OCI-LY7 (cell line): Measurements from ENCODE around the gene GXYLT2. TPM values are rescaled to one million over a fixed set of nuclear protein-coding genes. Genes with fewer than 3 reads are reported as not detected.

Source experiments
- BruUV-seq: library from RNA; stranded (reverse); fragments of 400-500 nt; replicated peaks from 2 replicates; lab custom pipeline; 2021; lab: Mats Ljungman, UMichigan
- CTCF ChIA-PET: fragments of 300-600 bp; sonication (Branson Sonifier 250); formaldehyde crosslinking; loops from one replicate; lab custom pipeline; 2022; ENCODE audit warnings: antibody characterized with exemption; ENCODE audit not compliant: unreplicated experiment; lab: Charles Lee
- POLR2A ChIA-PET: fragments of 300-600 bp; sonication (Branson Sonifier 250); formaldehyde crosslinking; loops from one replicate; lab custom pipeline; 2022; ENCODE audit warnings: antibody characterized with exemption; lab: Charles Lee
- DNase-seq: peaks from one replicate; pipeline ENCODE4 v3.0.0-alpha.2; 2015; ENCODE audit warnings: low spot score
- H2AFZ ChIP-seq: fragments of 200-600 bp; sonication (generic), shearing (Covaris generic); 2 replicates; pipeline ENCODE4 v1.6.1; 2014; ENCODE audit warnings: mild to moderate bottlenecking, antibody characterized with exemption, low read length, moderate library complexity
- H3K27ac ChIP-seq: fragments of 200-600 bp; sonication (generic); 2 replicates; pipeline ENCODE4 v1.5.1; 2014; ENCODE audit warnings: mixed run types, low read depth, mild to moderate bottlenecking, moderate library complexity, low read length, inconsistent platforms; ENCODE audit not compliant: poor library complexity, severe bottlenecking
- H3K36me3 ChIP-seq: fragments of 200-600 bp; sonication (generic); 2 replicates; pipeline ENCODE4 v1.6.1; 2014; ENCODE audit warnings: mild to moderate bottlenecking, antibody characterized with exemption, low read length, moderate library complexity, mixed read lengths; ENCODE audit not compliant: insufficient read depth
- H3K4me1 ChIP-seq: fragments of 200-600 bp; sonication (generic); 2 replicates; pipeline ENCODE4 v1.5.1; 2014; ENCODE audit warnings: mild to moderate bottlenecking, low read length; ENCODE audit not compliant: insufficient read depth, poor library complexity, severe bottlenecking
- H3K4me2 ChIP-seq: fragments of 200-600 bp; sonication (generic); 2 replicates; pipeline ENCODE4 v1.6.1; 2014; ENCODE audit warnings: mild to moderate bottlenecking, low read length
- H3K4me3 ChIP-seq: fragments of 200-600 bp; sonication (generic); 2 replicates; pipeline ENCODE4 v1.5.1; 2014; ENCODE audit warnings: mild to moderate bottlenecking, low read depth, low read length; ENCODE audit not compliant: poor library complexity, severe bottlenecking
- H3K79me2 ChIP-seq: fragments of 200-600 bp; sonication (generic); 2 replicates; pipeline ENCODE4 v1.6.1; 2016; ENCODE audit warnings: low read depth, mild to moderate bottlenecking, low read length, moderate library complexity, mixed read lengths; ENCODE audit not compliant: insufficient read depth
- H3K9me2 ChIP-seq: fragments of 200-600 bp; sonication (generic); 2 replicates; pipeline ENCODE4 v1.6.1; 2016; ENCODE audit warnings: mild to moderate bottlenecking, low read length, mixed read lengths; ENCODE audit not compliant: insufficient read depth
- H3K9me3 ChIP-seq: fragments of 200-600 bp; sonication (generic); 2 replicates; pipeline ENCODE4 v1.6.1; 2014; ENCODE audit warnings: mild to moderate bottlenecking, mixed run types, low read length, mixed read lengths
- H4K20me1 ChIP-seq: fragments of 200-600 bp; sonication (generic); 2 replicates; pipeline ENCODE4 v1.6.1; 2014; ENCODE audit warnings: mild to moderate bottlenecking, antibody characterized with exemption, low read length, moderate library complexity, mixed read lengths; ENCODE audit not compliant: insufficient read depth
- EZH2phosphoT487 ChIP-seq: fragments of 200-600 bp; sonication (generic); IDR thresholded peaks from 2 replicates; pipeline ENCODE4 v1.6.1; 2018; ENCODE audit warnings: low read depth, borderline replicate concordance, mild to moderate bottlenecking, mixed run types, antibody characterized with exemption, low read length, moderate library complexity, mixed read lengths
- intact Hi-C: fragments of 100-400 bp; cut with micrococcal nuclease; formaldehyde crosslinking; loops from one replicate; pipeline ENCODE4 v1.10.0; 2022; ENCODE audit not compliant: unreplicated experiment
- total RNA-seq, 2 experiments: library from RNA; depleted of rRNA in 1 of 2; stranded (reverse); fragments of >200 nt in 1 of 2; shearing (Covaris generic) in 1 of 2; gene quantifications; 2 replicates each; pipeline ENCODE4 v1.2.3, GENCODE V29; 2014 to 2022
- TF ChIP-seq, protein P1 (sequence below): fragments of 200-600 bp; sonication (generic); conservative IDR thresholded peaks from 2 replicates; pipeline ENCODE4 v1.5.1; 2014; ENCODE audit warnings: mild to moderate bottlenecking, antibody characterized with exemption, low read length, moderate library complexity, mixed read lengths

The GXYLT2 gene
- total RNA-seq, 2 experiments from 2014 or later: not detected

DNA sequence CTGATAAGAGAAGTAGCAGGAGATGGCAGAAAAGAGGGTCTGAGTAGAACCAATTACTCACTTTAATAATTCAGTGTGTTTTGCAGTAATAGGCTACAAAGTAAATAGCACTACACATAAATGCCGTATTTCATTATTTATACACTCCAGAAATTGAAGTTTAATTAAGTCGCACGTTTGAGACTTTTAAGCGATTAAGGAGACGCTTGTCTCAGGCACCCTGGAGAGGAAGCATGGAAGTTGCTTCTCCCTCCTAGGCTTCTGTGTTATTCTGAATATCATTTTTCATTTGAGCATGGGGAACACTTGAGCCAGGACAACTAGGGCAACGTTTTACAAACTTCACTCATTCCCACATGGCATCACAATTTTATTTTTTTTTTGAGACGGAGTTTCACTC is 12.2 kb downstream of the GXYLT2 start:
- H2AFZ ChIP-seq: no peak overlapping the region
- CTCF ChIA-PET: no interaction called here
- no peaks in the 10 kb centered on the region for H3K36me3 ChIP-seq
- intact Hi-C loops: no loop called here
- no peak overlapping the region for H3K4me2 ChIP-seq
- no peak for TF ChIP-seq EZH2phosphoT487
- TF ChIP-seq, protein P1, sequence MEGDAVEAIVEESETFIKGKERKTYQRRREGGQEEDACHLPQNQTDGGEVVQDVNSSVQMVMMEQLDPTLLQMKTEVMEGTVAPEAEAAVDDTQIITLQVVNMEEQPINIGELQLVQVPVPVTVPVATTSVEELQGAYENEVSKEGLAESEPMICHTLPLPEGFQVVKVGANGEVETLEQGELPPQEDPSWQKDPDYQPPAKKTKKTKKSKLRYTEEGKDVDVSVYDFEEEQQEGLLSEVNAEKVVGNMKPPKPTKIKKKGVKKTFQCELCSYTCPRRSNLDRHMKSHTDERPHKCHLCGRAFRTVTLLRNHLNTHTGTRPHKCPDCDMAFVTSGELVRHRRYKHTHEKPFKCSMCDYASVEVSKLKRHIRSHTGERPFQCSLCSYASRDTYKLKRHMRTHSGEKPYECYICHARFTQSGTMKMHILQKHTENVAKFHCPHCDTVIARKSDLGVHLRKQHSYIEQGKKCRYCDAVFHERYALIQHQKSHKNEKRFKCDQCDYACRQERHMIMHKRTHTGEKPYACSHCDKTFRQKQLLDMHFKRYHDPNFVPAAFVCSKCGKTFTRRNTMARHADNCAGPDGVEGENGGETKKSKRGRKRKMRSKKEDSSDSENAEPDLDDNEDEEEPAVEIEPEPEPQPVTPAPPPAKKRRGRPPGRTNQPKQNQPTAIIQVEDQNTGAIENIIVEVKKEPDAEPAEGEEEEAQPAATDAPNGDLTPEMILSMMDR: no peak
- H3K4me1 ChIP-seq: no peaks in the 10 kb centered on the region
- no peak overlapping the region for H3K4me3 ChIP-seq
- H4K20me1 ChIP-seq: no peaks in the 10 kb centered on the region
- no peaks in the 10 kb centered on the region for H3K9me2 ChIP-seq
- no peaks in the 10 kb centered on the region for H3K9me3 ChIP-seq
- H3K27ac ChIP-seq: no peak overlapping the region
- no peaks in the 10 kb centered on the region for H3K79me2 ChIP-seq
- DNase-seq: no peak
- no TSS peak for BruUV-seq
- POLR2A ChIA-PET: no interaction called here

DNA sequence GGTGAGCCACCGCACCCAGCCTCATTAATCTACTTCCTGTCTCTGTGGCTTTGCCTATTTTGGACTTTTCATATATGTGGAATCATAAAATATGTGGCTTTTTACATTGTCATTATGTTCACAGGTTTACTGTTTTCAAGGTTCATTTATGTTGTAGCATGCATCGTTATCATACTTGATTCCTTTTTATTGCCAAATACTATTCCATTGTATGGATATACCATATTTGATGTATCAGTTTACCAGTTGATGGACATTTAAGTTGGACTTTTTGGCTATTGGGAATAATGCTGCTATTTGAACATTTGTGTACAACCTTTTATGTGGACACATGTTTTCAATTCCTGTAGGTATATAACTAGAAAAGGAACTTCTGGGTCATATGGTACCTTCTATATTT is 14.0 kb downstream of the GXYLT2 start:
- H4K20me1 ChIP-seq: no peaks in the 10 kb centered on the region
- H3K9me2 ChIP-seq: no peaks in the 10 kb centered on the region
- TF ChIP-seq, protein P1: no peak
- no peak for TF ChIP-seq EZH2phosphoT487
- POLR2A ChIA-PET: no interaction called here
- no peak overlapping the region for H2AFZ ChIP-seq
- H3K4me2 ChIP-seq: no peak overlapping the region
- no peak overlapping the region for H3K4me3 ChIP-seq
- intact Hi-C loops: no loop called here
- DNase-seq: no peak
- no peaks in the 10 kb centered on the region for H3K4me1 ChIP-seq
- BruUV-seq: no TSS peak
- H3K9me3 ChIP-seq: no peaks in the 10 kb centered on the region
- no peaks in the 10 kb centered on the region for H3K36me3 ChIP-seq
- CTCF ChIA-PET: no interaction called here
- H3K79me2 ChIP-seq: no peaks in the 10 kb centered on the region
- H3K27ac ChIP-seq: no peak overlapping the region

DNA sequence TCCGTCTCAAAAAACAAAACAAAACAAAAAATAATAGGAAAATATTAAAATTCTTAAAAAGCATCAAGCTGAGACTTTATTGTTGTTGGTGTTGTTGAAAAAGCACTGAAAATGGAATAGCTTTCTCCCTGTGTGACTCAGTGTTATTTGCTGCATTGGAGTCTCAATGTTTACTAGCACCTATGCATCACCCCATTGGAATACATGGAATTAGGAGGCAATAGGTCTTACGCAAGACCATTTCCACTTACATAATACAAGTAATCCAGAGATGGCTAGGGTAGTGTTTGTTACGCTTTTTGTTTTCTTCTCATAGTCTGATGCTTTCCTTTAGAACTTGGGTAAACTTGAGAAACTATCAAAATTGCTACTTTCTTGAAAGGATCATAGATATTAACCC is 15.2 kb downstream of the GXYLT2 start:
- Histone ChIP-seq H3K4me1 (no peaks in the 10 kb centered on the region), H3K27ac (no peak overlapping the region), H3K36me3 (no peaks in the 10 kb centered on the region), H3K9me3 (no peaks in the 10 kb centered on the region), H3K9me2 (no peaks in the 10 kb centered on the region), H4K20me1 (no peaks in the 10 kb centered on the region), H3K4me2 (no peak overlapping the region), H3K4me3 (no peak overlapping the region), H3K79me2 (no peaks in the 10 kb centered on the region), H2AFZ (no peak overlapping the region)
- BruUV-seq: no TSS peak
- no peak for TF ChIP-seq EZH2phosphoT487
- TF ChIP-seq, protein P1: no peak
- POLR2A ChIA-PET: interaction anchor here (0.6 kb wide), 3 partner anchors 57 to 1081 kb away, joined by 3 to 4 read pairs (median 3); no protein-coding TSS in a partner anchor
- CTCF ChIA-PET: no interaction called here
- no peak for DNase-seq
- intact Hi-C loops: no loop called here
